RWPE2 (cell line): Measurements from ENCODE around the gene DNAJC30.

ENCODE experiments used
- ATAC-seq: fragments of 200-7000 bp; cut with Tn5 transposase; 3 replicates; pipeline ENCODE4 v1.9.1; 2021; ENCODE audit warnings: low read depth
- DNase-seq: peaks from one replicate; pipeline ENCODE4 v3.0.0-alpha.2; 2020; ENCODE audit warnings: low spot score
- H3K27ac ChIP-seq: fragments of 450-650 bp; 2 replicates; pipeline ENCODE4 v1.5.1; 2017; ENCODE audit warnings: mild to moderate bottlenecking; ENCODE audit not compliant: poor library complexity, severe bottlenecking
- H3K27me3 ChIP-seq: fragments of 250-450 bp; sonication (Bioruptor Pico); 2 replicates; pipeline ENCODE4 v1.5.1; 2021; ENCODE audit warnings: mild to moderate bottlenecking, moderate library complexity; ENCODE audit not compliant: insufficient read depth, poor library complexity, severe bottlenecking
- H3K36me3 ChIP-seq: fragments of 250-450 bp; sonication (Bioruptor Pico); 2 replicates; pipeline ENCODE4 v1.5.1; 2020; ENCODE audit warnings: low read depth, mild to moderate bottlenecking, moderate library complexity
- H3K4me1 ChIP-seq: fragments of 250-450 bp; sonication (Bioruptor Pico); 2 replicates; pipeline ENCODE4 v1.5.1; 2021; ENCODE audit warnings: mild to moderate bottlenecking, moderate library complexity; ENCODE audit not compliant: insufficient read depth, poor library complexity, severe bottlenecking
- H3K4me3 ChIP-seq: fragments of 250-450 bp; sonication (Bioruptor Pico); 2 replicates; pipeline ENCODE4 v1.5.1; 2021; ENCODE audit warnings: mild to moderate bottlenecking, moderate library complexity; ENCODE audit not compliant: severe bottlenecking
- H3K9me3 ChIP-seq: fragments of 250-450 bp; sonication (Bioruptor Pico); 2 replicates; pipeline ENCODE4 v1.5.1; 2021; ENCODE audit warnings: mild to moderate bottlenecking, moderate library complexity; ENCODE audit not compliant: severe bottlenecking
- TF ChIP-seq, protein P1 (sequence below): fragments of 450-650 bp; IDR thresholded peaks from one replicate; pipeline ENCODE4 v1.5.1; 2017; ENCODE audit warnings: mild to moderate bottlenecking, moderate library complexity; ENCODE audit not compliant: poor library complexity, severe bottlenecking

The DNAJC30 gene

GRCh38 chr7:73683056-73683787, at the start of gene DNAJC30, which contains the start of gene BUD23:
DNAJC30 (minus strand) TSS chr7:73683453; CDS start chr7:73683423, 30 bp downstream.
BUD23 (plus strand) TSS chr7:73683597; CDS start chr7:73683626, 29 bp downstream.
- no peaks in the 10 kb centered on the region for H3K27me3 ChIP-seq
- no peaks in the 10 kb centered on the region for H3K9me3 ChIP-seq
- H3K4me1 ChIP-seq: peaks cover 11% of the 10 kb centered on the region
- DNase-seq: peak; percentile 97
- peak within 1 kb of the TSS; percentile 79 for H3K4me3 ChIP-seq
- ATAC-seq: peak; percentile 92
- H3K36me3 ChIP-seq: peaks cover 18% of the 10 kb centered on the region
- TF ChIP-seq, protein P1, sequence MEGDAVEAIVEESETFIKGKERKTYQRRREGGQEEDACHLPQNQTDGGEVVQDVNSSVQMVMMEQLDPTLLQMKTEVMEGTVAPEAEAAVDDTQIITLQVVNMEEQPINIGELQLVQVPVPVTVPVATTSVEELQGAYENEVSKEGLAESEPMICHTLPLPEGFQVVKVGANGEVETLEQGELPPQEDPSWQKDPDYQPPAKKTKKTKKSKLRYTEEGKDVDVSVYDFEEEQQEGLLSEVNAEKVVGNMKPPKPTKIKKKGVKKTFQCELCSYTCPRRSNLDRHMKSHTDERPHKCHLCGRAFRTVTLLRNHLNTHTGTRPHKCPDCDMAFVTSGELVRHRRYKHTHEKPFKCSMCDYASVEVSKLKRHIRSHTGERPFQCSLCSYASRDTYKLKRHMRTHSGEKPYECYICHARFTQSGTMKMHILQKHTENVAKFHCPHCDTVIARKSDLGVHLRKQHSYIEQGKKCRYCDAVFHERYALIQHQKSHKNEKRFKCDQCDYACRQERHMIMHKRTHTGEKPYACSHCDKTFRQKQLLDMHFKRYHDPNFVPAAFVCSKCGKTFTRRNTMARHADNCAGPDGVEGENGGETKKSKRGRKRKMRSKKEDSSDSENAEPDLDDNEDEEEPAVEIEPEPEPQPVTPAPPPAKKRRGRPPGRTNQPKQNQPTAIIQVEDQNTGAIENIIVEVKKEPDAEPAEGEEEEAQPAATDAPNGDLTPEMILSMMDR: no peak
- H3K27ac ChIP-seq: peak within 1 kb of the TSS; percentile 48

- Histone ChIP-seq H3K4me3 (no peak overlapping the region), H3K27ac (no peak overlapping the region), H3K27me3 (no peaks in the 10 kb centered on the region), H3K36me3 (peaks cover 11% of the 10 kb centered on the region), H3K4me1 (no peaks in the 10 kb centered on the region), H3K9me3 (no peaks in the 10 kb centered on the region)
- TF ChIP-seq, protein P1: no peak
- no peak for ATAC-seq
- no peak for DNase-seq
Observed at GRCh38 chr7:73732397-73732796, 49.1 kb upstream of the DNAJC30 start.

DNA sequence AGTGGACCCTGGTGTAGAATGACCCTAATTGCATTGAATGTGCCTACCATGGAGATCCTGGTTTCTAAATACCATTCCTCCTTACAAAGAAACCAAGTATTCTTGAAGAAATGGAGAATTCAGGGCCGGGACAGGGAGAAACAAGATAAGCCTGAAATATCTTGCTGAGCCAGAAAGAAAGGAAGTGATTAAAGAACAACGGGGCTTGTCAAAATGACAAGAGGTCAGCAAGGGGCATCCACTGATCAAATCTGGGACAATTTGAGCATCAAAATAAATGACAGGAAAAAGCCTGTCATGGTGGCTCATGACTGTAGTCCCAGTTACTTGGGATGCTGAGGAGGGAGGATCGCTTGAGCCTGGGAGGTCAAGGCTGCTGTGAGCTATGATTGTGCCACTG, 47.2 kb upstream of the DNAJC30 start:
- TF ChIP-seq, protein P1: no peak
- DNase-seq (no peak), ATAC-seq (no peak)

DNA sequence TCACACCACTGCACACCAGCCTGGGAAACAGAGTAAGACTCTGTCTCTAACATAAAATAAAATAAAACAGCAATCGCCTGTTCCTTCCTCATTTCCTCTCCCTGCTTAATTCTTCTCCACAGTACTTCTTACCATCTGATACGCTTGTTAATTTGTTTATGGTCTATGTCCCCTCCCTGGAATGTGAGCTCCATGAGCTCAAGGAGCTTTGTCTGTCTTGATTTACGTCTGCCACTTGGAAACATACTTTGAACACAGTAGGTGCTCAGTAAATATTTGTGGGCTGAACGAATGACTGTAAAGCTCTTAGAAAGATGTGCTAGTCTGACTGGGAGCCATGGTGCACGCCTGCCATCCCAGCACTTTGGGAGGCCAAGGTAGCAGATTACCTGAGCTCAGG, 45.3 kb upstream of the DNAJC30 start:
- H3K4me1 ChIP-seq: no peaks in the 10 kb centered on the region
- TF ChIP-seq, protein P1: no peak
- no peak for ATAC-seq
- no peaks in the 10 kb centered on the region for H3K9me3 ChIP-seq
- no peak overlapping the region for H3K27ac ChIP-seq
- no peaks in the 10 kb centered on the region for H3K27me3 ChIP-seq
- no peak for DNase-seq
- no peaks in the 10 kb centered on the region for H3K36me3 ChIP-seq
- H3K4me3 ChIP-seq: no peak overlapping the region

More for the DNA sequence above, 47.2 kb upstream of the DNAJC30 start:
- Histone ChIP-seq H3K9me3 (no peaks in the 10 kb centered on the region), H3K27me3 (no peaks in the 10 kb centered on the region), H3K36me3 (no peaks in the 10 kb centered on the region), H3K27ac (no peak overlapping the region), H3K4me1 (no peaks in the 10 kb centered on the region), H3K4me3 (no peak overlapping the region)

DNA sequence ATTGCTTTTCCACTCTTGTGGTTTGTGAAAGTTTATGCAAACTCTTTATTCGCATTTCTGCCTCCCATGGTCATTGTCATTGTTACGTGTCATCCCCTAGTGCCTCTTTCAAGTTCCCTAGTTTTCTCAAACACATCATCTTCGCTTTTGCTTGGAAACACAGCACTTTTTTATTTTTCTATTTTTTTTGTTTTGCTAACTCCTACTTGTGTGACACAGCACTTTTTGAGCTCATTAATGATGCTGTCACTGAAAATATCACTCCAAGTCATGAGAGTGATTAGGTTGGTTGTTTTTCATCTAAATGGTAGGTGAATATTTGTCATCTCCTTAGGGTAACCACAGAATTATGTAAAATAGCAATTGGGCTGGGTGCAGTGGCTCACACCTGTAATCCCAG, 44.7 kb upstream of the DNAJC30 start:
- H3K4me3 ChIP-seq: no peak overlapping the region
- no peaks in the 10 kb centered on the region for H3K36me3 ChIP-seq
- no peaks in the 10 kb centered on the region for H3K27me3 ChIP-seq
- H3K9me3 ChIP-seq: no peaks in the 10 kb centered on the region
- no peak for DNase-seq
- TF ChIP-seq, protein P1: no peak
- no peaks in the 10 kb centered on the region for H3K4me1 ChIP-seq
- H3K27ac ChIP-seq: no peak overlapping the region
- ATAC-seq: no peak
